Measurements from ENCODE around the gene THRAP3.

Gene THRAP3

DNA sequence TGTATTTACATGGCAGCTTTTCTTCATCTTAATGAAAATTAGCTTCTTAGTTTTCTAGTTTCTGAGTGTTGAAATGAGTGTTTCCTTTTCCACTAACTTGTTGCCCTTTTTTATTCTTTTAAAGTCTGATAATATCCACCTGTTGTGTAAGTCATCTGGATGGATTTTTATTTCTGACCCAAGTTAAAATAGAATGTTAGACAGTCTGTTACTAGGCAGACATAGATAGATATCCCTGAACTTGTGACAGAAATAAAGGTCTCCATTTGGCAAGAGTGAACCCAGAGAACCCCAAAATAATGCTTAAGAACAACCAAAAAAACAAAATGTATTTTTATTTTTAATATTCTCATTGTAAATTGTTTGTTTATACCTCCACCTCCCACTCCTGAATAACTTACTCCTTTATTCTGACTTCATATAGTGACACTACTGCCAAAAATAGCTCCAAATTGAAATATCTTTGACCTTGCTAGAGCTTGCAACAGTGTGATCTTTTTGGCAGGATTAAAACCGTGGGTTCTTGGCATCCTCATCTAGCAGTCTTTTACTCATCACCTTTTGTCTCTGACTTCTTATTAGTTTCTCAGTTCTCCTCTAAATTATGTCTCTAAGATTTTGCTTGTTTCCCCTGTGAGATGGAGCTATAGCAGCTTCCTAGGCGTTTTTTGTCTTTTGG, 55.0 kb downstream of the THRAP3 start:
- TF ChIP-seq, protein P1, sequence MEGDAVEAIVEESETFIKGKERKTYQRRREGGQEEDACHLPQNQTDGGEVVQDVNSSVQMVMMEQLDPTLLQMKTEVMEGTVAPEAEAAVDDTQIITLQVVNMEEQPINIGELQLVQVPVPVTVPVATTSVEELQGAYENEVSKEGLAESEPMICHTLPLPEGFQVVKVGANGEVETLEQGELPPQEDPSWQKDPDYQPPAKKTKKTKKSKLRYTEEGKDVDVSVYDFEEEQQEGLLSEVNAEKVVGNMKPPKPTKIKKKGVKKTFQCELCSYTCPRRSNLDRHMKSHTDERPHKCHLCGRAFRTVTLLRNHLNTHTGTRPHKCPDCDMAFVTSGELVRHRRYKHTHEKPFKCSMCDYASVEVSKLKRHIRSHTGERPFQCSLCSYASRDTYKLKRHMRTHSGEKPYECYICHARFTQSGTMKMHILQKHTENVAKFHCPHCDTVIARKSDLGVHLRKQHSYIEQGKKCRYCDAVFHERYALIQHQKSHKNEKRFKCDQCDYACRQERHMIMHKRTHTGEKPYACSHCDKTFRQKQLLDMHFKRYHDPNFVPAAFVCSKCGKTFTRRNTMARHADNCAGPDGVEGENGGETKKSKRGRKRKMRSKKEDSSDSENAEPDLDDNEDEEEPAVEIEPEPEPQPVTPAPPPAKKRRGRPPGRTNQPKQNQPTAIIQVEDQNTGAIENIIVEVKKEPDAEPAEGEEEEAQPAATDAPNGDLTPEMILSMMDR (IDR thresholded peaks at IDR 0.05; ENCODE audit: insufficient read depth, missing control alignments), result no peak
- DNase-seq (ENCODE audit: insufficient read length, low spot score), result no peak
- FAIRE-seq, result no peak

DNA sequence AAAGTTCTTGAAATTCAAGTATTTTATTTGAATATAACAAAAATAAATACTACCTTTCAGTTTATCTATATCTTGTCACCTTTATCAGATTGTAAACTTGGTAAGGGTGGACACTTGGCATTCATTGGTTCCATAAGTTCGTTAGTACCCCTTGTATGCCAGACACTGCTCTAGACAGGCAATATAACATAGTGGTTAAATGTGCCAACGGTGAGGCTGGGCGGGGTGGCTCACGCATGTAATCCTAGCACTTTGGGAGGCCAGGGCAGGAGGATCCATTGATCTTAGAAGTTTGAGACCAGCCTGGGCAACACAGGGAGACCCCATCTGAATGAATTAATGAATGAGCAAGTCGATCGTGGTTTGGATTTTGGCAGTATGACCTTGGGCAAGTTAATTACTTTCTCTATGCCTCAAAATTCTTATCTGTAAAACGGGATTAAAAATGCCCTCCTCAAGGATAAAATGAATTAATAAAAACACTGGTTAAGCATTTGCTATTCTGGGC, 55.6 kb downstream of the THRAP3 start:
- no peak for DNase-seq (ENCODE audit: insufficient read length, low spot score)
- TF ChIP-seq, protein P1 (IDR thresholded peaks at IDR 0.05; ENCODE audit: insufficient read depth, missing control alignments), result no peak
- FAIRE-seq, result no peak

DNA sequence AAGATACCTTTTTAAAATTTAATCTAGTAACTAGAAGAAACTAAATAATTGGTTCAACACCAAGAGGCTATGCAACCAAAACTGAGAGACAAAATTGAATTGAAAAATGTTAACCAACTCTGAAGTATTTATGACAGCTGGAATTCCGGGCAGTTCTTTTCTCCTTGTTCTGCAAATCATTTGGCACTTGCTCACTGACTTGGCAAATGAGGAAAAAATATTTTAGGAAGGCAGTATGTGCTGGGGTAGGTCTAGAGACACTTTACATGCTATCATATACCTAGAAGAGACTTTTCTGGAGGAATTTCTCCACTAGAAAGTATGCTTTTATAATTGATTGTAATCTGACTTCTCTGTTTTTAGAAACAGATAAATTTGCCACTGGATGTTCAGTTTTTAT, 59.8 kb downstream of the THRAP3 start:
- no peak for FAIRE-seq
- TF ChIP-seq, protein P1 (IDR thresholded peaks at IDR 0.05; ENCODE audit: insufficient read depth, missing control alignments), result no peak
- DNase-seq (ENCODE audit: insufficient read length, low spot score), result no peak

DNA sequence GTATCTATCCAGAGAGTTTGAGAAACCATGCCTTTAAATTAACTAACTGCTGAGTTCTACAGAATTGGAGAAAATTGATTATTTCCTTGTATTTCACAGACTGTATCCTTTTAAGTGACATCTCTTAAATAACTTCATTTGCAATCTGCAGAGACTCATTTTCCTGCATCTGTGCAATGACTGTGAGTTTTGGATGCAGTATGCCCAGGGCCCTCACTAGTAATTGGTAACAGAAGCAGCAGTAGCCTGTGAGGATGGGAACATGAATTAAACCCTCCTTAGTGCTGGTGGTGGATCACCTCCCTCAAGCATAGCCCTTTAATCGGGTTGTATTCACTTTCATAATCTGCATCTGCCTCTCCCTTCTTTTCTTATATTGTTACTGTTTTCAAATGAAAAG, 60.3 kb downstream of the THRAP3 start:
- no peak for FAIRE-seq
- no peak for DNase-seq (ENCODE audit: insufficient read length, low spot score)
- TF ChIP-seq, protein P1 (IDR thresholded peaks at IDR 0.05; ENCODE audit: insufficient read depth, missing control alignments), result no peak

DNA sequence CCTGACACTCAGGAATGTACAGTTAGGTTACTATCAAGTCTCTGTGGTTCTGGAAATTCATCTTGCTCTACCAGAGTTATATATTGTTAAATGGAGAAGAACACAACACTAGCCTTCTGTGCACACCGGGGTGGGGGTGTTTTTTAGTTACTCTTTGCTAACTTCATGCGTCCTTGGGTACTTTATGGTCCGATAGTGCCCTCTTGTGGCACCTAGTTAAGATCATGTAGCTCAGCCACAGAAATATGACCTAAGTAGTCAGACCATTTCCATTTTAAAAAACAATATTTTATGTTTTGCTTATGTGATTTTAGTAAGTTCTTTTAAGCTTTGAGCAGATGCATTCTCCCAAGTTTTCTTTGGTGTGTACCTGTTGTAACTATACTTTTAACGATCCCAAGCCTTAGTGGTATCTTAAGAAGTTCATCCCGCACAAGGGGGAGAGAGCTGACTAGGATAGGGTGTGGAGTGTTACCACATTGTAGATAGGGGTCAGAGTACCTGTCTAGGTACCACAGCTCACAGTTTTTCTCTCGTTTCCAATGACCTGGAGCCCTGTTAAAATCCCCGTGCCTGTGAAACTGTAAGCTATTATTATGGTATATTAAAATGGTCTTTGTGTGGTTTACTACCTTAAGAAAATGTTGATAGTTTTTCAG, 61.3 kb downstream of the THRAP3 start:
- DNase-seq (ENCODE audit: insufficient read length, low spot score) (no peak), FAIRE-seq (peak; percentile 74)
- TF ChIP-seq, protein P1 (IDR thresholded peaks at IDR 0.05; ENCODE audit: insufficient read depth, missing control alignments), result peak; percentile 73

DNA sequence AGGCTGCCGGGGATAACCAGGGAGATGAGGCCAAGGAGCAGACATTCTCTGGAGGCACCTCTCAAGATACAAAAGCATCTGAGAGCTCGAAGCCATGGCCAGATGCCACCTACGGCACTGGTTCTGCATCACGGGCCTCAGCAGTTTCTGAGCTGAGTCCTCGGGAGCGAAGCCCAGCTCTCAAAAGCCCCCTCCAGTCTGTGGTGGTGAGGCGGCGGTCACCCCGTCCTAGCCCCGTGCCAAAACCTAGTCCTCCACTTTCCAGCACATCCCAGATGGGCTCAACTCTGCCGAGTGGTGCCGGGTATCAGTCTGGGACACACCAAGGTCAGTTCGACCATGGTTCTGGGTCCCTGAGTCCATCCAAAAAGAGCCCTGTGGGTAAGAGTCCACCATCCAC, 62.6 kb downstream of the THRAP3 start:
- TF ChIP-seq, protein P1 (IDR thresholded peaks at IDR 0.05; ENCODE audit: insufficient read depth, missing control alignments), result no peak
- no peak for DNase-seq (ENCODE audit: insufficient read length, low spot score)
- FAIRE-seq, result no peak

DNA sequence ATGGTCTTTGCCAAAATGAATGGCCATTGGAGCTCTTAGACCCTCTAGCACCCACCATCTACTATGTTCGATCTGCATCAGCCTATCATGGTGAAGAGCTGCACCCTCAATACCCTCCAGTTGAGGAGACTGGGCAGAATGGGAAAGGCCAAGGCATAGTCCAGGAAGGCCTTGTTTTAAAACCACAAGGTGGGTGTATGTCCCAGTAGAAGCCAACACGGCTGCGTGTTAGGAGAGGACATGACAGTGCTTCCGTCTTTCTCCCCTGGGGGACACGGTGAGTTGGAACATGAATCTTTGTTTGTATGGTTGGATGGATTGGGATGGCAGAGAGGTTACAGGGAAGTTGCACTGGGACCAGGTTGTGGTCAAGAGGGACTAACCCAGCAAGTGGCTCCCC, 63.4 kb downstream of the THRAP3 start:
- FAIRE-seq, result no peak
- TF ChIP-seq, protein P1 (IDR thresholded peaks at IDR 0.05; ENCODE audit: insufficient read depth, missing control alignments), result no peak
- DNase-seq (ENCODE audit: insufficient read length, low spot score), result no peak
